GM10847 (cell line): ENCODE measurements around the gene CHD6.

Source experiments
- POLR2A ChIP-seq: IDR thresholded peaks from 2 replicates; pipeline ENCODE4 v1.6.1; 2011; ENCODE audit not compliant: insufficient read length; ENCODE audit errors: extremely low read depth

CHD6 gene, protein sequence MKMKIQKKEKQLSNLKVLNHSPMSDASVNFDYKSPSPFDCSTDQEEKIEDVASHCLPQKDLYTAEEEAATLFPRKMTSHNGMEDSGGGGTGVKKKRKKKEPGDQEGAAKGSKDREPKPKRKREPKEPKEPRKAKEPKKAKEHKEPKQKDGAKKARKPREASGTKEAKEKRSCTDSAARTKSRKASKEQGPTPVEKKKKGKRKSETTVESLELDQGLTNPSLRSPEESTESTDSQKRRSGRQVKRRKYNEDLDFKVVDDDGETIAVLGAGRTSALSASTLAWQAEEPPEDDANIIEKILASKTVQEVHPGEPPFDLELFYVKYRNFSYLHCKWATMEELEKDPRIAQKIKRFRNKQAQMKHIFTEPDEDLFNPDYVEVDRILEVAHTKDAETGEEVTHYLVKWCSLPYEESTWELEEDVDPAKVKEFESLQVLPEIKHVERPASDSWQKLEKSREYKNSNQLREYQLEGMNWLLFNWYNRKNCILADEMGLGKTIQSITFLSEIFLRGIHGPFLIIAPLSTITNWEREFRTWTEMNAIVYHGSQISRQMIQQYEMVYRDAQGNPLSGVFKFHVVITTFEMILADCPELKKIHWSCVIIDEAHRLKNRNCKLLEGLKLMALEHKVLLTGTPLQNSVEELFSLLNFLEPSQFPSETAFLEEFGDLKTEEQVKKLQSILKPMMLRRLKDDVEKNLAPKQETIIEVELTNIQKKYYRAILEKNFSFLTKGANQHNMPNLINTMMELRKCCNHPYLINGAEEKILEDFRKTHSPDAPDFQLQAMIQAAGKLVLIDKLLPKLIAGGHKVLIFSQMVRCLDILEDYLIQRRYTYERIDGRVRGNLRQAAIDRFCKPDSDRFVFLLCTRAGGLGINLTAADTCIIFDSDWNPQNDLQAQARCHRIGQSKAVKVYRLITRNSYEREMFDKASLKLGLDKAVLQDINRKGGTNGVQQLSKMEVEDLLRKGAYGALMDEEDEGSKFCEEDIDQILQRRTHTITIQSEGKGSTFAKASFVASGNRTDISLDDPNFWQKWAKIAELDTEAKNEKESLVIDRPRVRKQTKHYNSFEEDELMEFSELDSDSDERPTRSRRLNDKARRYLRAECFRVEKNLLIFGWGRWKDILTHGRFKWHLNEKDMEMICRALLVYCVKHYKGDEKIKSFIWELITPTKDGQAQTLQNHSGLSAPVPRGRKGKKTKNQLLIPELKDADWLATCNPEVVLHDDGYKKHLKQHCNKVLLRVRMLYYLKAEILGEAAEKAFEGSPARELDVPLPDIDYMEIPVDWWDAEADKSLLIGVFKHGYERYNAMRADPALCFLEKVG (N-terminal part only)

DNA sequence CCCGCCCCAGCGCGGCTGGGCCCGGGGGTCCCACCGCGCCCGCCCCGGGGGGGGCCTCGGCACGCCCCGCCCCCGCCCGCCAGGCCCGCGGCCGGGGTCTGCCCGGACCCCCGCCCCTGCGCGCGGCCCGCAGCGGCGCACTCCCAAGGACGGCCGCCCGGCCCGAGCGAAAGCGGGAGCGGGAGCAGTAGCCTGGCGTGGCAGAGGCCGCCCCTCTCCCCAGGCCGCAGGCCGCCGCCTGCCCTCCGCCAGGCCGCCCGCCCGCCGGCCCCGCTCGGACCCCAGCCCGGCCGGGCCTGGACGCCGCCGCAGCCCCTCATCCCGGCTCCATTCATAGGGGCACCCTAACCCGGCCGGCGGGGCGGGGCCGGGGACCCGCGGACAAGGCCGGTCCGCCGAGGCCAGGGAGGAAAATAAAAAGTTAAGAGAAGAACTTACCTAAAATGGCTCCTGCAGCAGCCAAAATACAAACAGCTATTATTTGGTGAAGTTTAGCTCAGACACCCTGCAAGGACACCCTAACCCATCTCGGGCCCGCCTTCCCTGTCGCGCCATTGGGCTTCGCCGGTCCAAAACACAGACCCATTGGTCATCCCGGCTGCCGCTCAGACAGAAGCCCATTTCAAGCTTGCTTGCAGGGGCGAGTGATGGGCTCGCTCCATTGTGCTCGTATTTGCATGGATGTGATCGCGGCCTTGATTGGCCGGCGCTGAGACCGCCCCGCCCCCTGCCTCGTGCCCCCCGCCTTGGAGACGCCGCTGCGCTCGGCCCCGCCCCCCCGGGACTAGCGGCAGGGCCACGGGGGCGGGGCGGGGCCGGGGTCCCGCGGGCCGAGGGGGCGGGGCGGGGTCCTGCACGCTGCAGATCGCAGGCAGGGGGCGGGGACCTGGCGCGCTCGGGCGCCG is at the start of gene CHD6:
TSS of gene CHD6 (minus strand) at position 476 of the 905 bp plus-strand sequence. CDS start 67,040 bp downstream, outside the sequence.
- TF ChIP-seq POLR2A: no peak

DNA sequence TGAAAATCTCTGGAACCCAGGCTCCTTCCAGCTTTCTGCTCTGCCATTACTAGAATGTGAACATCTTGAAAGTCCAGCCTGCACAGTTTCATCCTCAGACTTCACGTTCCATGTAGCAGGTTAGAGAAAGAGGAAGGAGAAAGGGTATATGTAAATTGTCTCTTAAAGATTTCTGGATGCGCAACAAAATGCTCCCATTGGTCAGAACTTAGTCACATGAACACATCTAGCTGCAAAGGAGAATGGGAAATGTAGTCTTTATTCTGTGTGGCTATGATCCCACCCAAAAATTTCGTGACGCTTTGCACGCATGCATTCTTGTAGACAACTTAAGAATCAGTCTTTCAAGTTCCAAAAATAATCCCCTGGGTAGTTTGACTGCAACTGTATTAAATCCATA is 46.4 kb upstream of the CHD6 start:
- TF ChIP-seq POLR2A: no peak

DNA sequence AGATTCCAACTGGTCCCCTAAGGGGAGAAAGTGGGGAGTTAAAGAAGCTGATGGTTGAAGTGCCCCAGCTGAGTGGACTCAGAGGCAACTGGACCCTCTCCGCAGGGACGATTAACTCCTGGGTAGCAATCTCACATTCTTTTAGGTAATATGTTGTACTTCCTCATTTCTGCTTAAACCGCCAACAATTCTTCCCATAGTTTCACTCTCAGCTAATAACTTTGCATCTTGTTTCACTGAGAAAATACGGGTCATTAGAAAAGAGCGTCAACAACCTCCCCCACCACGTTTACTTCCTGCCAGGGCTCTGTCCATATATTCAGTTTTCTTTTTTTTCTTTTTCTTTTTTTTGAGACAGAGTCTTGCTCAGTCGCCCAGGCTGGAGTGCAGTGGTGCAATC is 39.5 kb upstream of the CHD6 start:
- no peak for TF ChIP-seq POLR2A

DNA sequence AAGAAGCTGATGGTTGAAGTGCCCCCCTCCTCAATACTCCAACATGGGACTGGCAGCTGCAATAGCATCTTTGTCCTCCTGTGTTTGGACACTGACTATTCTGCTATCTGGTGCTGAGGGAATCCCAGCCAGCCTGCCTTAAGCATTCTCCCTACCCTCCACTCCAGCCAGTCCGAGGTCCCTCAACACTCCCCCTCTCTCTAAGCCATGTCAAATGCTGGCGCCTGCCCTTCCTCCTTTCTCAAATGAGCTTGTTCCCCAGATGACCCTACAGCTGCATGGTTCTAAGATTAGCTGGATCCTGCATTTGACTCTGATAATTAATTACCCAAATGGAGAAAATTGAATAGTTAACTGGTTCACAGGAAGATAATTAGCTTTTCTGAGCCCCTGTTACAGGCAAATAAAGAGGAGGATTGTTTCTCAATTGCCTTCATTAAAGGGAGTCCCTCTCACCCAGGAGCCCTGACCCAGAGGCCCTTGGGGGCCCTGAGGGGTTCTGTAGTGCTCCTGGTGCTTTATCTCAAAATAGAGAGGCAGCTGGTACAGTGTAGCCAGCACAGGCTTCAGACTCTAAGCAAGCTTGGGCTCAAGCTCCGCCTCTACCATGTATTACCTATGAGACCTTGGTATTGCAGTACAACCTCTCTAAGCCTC is 37.9 kb upstream of the CHD6 start:
- no peak for TF ChIP-seq POLR2A

DNA sequence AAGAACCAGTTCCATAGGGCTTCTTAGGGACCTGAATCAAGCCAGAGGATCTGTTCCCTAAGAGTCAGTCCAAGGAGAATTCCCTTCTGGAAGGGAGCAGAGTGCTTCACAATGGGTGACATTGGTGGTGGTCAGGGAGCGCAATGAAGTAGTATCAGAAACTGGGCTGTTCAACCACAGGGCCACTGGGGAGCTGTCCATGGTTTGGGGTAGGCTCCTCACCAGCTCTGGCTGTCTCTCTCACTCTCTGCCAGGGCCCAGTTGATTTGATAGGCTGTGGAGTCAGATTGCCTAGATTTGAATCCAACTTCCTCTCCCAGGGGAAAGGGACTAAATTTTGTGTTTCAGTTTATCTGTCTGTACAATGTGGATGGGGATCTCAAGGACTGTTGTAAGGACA is 36.7 kb upstream of the CHD6 start:
- no peak for TF ChIP-seq POLR2A

DNA sequence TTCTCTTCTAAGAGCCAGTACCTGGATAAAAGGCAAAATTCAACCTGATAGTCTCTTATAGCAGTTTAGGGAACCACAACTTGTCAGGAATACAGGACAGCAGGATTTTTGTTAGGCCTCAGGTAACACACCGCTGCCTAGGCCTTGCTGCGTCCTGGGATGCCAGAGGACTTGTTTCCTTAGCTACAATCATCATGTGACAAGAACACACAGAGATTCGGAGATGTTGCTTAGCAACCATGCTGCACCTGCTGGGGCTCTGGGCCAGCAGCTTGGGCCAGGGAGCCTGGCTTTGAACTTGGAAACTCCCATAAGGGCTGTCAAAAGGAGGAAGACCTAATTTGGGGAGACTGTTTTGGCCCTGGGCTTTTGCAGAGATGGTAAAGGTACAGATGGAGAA is 36.1 kb upstream of the CHD6 start:
- no peak for TF ChIP-seq POLR2A

DNA sequence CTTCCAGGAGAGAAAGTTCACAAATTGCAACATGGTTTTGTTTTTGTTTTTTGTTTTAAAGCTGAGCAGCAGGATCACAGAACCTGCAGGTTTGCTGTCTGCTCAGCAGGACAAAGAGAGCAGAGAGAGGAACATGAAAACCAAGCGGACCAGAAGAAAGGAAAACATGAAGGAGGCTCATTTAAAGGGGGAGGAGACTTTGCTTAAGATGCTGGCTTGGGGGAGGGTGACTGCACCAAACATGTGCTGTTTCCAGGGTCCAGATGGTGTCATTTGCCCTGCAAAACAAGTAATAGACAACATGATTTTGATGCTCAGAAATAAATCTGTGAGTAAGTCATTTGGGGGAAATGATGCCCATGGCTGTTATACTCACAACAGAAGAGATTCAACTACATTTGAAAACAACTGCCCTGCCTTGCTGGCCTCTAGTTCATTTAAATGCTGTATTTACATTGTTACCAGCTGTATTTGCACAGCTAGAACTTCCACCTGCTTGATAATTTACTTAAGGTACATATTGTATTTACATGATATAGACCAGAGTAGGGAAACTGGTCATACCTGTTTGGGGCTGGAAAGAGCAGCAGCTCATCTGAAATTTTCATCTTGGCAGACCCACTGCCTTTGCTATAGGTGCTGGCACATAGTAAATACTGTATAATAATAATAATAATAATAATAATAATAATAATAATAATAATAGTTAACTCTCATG is 32.2 kb upstream of the CHD6 start:
- no peak for TF ChIP-seq POLR2A

DNA sequence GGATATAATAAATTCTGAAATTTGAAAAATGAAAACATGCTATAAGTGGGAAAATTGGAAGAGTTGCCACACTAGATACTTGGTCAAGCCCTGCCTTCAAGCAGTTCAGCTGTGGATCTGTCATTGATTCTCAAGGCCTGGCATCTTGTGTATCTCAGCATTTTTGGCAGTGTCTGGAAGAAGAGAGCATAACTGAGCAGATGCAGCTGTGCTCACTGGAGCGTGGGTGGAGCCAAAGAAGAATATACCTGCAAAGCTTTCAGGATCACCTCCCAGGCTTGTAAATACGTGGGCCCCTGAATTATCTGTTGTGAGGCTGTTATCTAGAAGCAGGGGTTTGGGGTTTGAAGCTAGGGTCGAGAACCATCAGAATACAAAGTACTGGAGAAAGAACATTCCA is 31.3 kb upstream of the CHD6 start:
- TF ChIP-seq POLR2A: no peak

DNA sequence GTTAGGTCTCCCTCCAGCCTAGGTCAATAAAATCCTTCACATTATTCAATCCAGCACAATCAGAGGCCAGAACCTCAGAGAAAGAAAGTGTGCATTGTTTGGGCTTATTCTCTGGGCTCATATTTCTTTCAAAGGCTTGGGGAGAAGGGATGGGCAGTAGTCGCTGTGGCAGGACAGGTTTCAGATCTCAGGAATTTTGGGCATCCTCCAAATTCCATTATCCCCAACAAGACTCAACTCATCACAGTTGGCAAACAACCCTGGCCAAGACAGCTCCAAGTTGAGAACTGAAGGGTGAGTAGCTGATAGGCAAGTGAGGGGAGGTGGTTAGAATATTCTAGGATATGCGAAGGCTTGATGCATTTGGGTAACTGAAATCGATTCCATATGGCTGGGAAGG is 27.2 kb upstream of the CHD6 start:
- TF ChIP-seq POLR2A: no peak

DNA sequence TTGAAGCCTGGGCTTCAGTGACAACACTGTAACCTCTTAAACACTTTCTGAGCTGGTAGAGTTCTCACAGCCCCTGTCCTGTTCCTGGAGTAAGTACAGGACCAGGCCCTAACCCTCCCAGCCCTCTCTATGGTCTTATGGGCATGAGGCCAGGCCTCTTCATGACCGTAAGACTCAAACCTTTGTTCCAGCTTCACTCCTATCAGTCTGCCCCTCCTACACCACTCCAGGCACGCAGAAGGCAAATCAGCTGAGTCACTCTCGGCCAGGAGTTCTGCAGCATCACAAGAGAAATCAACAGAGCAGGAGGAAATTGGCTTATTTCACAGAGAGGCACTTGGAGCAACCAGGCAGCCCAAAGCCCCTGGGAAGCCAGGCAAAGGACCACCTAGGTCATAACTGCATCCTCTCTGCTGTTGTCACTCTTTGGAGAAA is 25.3 kb upstream of the CHD6 start:
- no peak for TF ChIP-seq POLR2A

DNA sequence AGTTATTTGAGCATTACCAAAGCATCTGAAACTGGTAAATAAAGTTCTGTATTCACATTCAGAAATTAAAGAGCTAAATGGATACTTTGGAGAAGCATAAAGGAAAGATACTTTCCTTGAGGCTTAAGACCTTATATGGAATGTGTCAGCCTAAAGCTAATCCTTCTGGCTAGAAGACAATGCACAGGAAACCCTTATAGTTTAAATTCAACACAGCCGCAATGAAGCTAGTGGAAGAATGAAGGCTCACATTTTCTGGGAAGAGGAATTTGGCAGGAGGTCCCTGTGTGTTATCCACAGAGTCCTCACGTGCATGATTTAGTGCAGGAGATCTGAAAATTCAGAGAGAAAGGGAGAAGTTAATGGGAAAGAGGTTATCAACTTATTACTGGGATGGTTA is 21.5 kb upstream of the CHD6 start:
- TF ChIP-seq POLR2A: no peak

DNA sequence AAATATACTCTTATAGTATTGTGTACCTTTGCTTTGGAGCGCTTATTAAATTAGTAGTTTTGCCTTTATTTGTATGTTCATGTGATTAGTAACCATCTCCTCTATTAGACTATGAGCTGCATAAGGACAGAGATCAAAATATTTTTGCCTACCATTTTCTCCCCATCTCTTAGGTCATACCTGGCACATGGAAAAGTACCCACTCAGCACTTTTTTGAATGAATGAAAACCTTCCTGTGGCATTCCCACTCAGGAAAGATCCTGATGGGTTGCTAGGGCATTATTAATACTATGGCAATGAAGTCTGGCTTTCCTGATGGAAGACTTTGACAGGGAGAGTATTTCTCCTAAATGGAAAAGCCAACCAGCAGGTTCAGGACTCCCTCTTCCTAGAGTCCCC is 20.3 kb upstream of the CHD6 start:
- TF ChIP-seq POLR2A: no peak

DNA sequence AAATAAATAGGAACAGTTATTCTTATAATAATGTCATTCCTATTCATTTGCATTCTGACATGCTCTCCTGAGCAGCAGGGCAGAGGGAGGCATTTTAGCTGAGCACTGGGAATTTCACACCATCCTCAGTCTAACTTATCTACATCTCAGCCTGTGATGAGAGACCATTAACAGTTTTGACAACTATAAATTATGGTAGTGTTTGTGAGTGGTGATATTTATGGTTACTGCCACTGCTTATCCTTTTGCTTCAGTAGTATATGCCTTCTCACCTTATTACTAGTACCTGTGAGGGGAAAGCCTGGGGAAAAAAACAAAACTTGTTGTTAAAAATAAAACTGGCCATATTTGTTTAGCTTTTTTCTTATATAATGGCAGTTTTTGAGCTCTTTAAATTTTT is 17.0 kb upstream of the CHD6 start:
- TF ChIP-seq POLR2A: no peak
